ENCODE results near the gene NLRX1.
"Not testable (repeated sequence)": the region's sequence is repeated elsewhere in the genome, so short reads cannot be mapped to it uniquely, and the experiment has no call there.

The NLRX1 gene

DNA sequence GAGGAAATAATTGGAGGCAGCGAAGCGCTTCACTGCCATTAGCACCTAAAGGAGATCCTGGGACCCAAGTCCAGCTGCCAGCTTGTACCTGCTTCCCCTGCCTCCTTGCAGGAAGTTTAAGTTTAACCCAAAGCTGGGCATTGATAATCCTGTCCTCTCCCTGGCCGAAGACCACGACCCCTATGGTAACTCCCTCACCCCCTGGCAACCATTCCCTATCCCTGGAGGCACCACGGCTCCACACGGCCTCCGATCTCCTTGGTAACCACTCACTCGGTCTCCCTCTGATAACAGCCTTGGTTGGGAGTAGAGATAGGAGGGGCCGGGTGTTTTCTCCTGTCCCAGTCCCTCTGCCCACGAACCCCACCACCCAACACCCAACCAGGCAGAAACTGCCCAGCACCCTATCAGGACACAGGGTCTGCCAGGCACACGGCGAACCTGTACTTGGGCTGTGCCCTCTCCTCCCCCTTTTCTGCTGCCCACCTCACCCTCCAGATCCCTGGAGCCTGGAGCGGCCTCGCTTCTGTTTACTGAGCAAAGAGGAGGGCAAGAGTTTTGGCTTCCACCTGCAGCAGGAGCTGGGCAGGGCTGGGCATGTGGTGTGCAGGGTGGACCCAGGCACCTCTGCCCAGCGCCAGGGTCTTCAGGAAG, 17.6 kb downstream of the NLRX1 start:
- DNase-seq, result no peak

DNA sequence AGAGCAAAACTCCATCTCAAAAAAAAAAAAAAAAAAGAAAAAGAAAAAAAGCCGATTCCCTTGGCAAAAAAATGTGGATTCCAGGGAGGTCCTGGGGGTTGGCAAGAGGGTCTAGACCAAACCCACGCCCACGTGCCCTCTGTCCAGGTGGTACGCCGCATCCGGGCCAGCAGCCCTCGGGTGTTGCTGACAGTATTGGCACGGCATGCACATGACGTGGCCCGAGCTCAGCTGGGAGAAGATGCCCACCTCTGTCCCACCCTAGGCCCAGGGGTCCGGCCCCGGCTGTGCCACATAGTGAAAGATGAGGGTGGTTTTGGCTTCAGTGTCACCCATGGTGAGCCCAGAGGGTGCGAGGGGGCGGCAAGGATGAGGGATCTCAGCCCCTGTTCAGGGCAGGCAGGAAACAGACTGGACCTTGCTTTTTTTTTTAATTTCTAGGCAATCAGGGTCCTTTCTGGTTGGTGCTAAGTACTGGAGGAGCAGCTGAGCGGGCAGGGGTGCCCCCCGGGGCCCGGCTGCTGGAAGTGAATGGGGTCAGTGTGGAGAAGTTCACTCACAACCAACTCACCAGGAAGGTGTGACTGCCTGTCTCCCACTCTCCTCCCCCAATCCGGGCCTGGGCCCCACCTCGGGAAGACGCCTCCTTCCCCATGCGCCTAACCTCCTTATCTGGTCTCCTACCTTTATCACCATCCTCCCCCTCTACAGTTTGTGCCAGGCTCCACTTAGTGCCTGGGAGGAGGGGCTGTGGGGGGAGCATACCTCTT, 18.8 kb downstream of the NLRX1 start:
- DNase-seq, result no peak

DNA sequence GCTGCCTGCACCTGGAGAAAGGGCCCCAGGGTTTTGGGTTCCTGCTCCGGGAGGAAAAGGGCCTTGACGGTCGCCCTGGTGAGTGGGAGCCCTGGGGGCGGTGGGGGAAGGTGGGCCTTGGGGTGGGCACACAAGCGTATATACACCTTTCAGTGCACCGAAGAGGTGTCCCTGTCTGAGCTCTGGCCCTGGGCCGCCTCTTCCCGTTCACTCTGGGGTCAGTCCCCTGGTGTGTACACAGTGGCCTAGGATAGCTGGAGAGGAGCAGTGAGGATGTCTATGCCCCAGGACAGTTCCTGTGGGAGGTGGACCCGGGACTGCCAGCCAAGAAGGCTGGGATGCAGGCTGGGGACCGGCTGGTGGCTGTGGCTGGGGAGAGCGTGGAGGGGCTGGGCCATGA, 19.5 kb downstream of the NLRX1 start:
- DNase-seq, result no peak

DNA sequence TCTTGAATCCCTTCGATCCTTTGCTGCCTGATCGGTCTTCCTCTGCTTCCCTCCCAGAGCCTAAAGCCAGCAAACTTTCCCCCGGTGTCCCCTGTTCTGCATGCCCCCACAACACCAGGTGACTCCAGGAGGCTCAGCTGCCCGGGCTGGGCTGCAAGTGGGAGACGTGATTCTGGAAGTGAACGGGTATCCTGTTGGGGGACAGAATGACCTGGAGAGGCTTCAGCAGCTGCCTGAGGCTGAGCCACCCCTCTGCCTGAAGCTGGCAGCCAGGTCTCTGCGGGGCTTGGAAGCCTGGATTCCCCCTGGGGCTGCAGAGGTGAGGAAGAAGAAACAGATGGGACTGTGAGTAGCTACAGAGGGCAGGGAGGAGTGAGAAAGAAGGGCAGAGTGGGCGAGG, 20.4 kb downstream of the NLRX1 start:
- DNase-seq, result no peak

DNA sequence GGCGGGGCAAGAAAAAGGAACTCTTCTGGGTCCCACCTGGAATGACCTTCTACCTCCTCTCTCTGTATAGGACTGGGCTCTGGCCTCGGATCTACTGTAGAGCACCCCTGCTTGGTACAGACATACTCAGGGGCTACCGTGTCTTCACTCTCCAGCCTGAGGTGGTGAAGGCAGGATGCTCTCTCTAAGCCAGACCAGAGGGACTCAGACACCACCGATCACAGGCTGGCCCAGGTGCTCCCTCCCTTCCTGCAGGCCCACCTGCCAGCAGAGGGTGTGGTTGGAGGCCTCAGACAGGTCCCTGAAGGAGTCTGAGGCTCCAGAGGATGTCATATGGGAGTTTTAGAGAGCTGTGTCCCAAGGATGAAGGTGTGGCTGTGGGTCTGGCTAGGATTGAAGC, 20.9 kb downstream of the NLRX1 start:
- DNase-seq, result no peak

DNA sequence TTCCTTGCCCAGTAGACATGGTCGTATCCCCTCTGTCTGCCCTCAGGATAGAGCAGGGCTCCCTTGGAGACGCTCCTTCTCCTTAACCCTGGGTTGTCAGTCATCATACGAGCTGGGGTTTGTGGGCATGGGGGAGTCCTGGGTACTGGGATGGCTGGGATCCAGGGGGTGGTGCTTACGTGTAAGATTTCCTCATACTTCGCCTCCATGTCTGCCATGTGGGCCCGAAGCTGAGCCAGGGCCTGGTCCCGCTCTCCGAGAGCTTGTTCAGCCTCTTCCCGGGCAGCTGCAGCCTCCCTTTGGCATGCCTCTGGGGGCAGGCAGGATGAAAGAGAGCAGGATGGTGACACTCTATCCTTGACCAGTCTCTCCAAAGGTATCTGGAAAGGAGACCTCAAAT, 22.0 kb downstream of the NLRX1 start:
- no peak for DNase-seq

DNA sequence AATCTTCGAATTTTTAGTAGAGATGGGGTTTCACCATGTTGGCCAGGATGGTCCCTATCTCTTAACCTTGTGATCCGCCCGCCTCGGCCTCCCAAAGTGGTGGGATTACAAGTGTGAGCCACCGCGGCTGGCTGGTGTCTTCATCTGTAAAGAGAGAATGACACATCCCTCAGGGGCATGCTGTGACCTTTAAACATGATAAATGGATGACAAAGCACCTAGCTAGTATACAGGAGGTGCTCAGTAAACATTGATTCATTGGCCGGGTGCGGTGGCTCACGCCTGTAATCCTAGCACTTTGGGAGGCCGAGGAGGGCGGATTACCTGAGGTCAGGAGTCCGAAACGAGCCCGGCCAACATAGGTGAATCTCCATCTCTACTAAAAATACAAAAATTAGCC, 22.7 kb downstream of the NLRX1 start:
- DNase-seq, result not testable (repeated sequence)

DNA sequence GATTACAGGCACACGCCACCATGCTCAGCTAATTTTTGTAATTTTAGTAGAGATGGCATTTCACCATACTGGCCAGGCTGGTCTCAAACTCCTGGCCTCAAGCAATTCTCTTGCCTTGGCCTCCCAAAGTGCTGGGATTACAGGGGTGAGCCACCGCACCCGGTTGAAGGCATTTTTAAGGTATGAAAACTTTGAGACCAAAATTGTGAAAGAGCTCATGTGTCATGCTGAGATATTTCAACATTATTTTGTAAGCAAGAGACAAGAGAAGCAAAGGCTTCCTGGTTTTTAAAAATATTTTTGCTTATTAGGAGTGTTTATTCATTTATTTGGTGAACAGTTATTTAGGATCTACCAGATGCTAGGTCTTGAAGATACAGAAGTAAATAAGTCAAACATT, 23.6 kb downstream of the NLRX1 start:
- DNase-seq, result no peak

DNA sequence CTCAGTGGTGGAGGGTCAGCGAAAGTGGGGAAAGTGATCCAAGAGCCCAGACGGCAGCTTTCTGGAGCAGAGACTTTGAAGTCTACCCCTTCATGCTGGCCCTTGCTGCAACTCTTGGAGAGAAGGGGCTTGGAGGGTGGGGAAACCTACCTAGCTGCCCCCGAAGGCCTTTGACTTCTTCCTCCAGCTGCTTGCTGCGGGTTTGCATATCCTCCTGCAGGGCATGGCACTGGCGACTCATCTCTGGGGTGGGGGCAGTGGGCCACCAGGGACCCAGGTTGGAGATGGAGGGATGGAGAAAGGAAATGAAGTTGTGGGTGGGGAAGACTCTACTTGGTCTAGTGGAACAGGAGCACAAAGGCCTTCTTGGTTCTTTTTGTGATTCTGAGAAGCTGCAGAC, 24.5 kb downstream of the NLRX1 start:
- DNase-seq, result no peak

DNA sequence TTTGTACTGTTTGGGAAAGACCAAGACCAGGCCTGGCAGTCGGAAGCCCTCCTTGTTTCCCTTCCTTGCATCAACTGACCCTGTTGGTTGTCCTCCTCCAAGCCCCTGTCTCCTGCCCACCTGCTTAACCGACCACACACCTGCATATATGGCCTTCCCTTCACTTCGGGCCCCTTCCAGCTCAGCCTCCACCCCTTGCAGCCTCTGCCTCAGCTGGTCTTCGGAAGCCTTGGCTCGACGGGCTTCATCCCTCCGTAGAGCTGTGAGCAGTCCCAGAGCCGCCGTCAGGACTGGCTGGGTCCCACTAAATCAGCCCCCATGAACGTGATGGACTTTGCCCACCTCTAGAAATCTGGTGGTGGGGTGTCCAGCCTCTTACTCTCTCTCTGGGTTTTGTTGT, 25.1 kb downstream of the NLRX1 start:
- DNase-seq, result no peak

DNA sequence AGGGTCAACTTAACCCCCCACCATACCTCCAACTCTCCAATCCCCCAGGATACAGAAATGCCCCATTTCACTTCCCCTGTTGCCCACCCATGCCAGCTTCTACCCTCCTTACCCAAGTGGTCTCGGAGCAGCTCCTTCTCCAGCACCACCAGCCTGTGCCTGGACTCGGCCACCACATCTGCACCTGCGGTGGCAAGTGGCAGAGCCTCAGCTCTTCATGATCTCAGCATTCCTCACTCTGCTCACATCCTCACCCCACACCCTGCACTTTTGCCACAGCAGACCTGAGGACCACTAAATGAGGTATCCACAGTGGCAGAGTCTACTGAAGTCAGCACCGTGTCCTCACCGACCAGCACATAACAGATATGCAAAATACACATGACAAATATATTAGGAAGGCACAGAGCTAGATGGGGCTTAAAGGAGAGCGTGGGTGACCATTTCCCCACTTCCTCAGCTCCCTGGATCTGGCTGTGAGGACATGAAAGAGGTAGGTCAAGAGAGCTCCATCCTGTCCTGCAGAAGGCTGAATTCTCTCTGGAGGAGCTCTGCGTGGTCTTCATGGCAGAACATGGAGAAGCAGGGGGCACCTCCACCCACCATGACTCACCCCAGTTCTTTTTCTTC, 26.4 kb downstream of the NLRX1 start:
- DNase-seq, result no peak

DNA sequence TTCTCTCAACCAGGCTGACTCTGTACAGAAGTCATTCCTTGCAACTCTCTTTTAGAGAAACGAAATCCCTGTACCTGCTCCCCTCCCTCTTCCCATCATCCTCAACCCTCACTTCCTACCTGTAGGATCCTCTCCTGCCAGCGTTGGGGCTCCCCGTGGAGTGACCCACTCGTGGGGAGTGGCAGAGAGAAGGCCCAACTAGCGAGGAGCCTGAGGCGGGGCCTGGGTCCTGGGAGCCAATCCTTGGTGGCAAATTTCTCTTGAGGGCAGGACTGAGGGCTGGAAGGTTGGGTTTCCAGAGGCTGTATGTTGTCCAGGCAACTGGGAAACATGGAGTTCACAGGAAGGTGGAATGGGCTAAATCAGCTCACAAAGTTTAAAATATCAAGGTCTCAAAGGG, 27.2 kb downstream of the NLRX1 start:
- no peak for DNase-seq

DNA sequence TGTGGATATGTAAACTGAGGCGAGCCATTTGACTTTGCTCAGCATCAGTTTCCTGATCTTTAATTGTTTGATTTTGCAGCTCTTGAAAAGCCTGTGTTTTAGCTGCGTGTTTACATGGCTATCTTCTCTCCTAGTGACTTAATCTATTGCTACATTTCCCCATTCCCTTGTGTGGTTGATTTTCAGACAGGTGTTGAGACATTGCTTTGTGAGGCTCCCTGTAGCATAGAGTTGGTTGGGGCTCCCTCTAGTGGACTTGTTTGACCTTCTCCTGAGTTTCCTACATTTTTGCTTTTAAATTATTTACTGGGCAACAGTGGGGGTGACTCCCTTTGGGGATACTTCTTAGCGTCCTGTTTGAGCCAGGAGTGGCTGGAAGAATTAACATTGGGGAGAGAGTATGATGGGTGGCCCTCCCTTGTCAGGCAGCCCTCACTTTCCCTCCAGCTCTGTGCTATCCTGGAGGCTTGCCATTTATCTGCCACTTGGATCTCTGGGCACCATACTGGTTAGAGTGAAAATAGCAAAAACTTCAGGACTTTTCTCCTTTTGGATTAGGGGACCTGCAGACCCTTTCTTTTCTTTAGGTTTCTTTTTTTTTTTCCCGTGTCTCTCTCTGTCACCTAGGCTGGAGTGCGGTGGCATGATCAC, 28.4 kb downstream of the NLRX1 start:
- DNase-seq, result peak; percentile 68 to 79

DNA sequence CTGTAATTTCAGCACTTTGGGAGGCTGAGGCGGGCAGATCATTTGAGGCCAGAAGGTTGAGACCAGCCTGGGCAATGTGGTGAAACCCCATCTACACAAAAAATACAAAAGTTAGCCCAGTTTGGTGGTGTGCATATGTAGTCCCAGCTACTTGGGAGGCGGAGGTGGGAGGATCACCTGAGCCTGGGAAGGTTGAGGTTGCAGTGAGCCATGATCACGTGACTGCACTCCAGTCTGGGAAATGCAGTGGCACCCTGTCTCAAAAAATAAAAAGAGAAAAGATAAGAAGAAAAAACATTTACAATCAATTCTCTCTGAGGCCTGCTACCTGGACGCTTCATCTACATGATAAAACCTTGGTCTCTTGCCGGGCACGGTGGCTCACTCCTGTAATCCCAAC, 30.4 kb downstream of the NLRX1 start:
- DNase-seq, result no peak

DNA sequence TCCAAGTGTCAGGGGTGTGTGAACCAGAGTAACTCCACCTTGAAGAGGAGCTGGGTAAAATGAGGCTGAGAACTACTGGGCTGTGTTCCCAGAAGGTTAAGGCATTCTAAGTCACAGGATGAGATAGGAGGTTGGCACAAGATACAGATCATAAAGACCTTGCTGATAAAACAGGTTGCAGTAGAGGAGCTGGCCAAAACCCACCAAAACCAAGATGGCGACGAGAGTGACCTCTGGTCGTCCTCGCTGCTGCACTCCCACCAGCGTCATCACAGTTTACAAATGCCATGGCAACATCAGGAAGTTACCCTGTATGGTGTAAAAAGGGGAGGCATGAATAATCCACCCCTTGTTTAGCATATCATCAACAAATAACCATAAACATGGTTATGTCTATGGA, 32.7 kb downstream of the NLRX1 start:
- not testable (repeated sequence) for DNase-seq

DNA sequence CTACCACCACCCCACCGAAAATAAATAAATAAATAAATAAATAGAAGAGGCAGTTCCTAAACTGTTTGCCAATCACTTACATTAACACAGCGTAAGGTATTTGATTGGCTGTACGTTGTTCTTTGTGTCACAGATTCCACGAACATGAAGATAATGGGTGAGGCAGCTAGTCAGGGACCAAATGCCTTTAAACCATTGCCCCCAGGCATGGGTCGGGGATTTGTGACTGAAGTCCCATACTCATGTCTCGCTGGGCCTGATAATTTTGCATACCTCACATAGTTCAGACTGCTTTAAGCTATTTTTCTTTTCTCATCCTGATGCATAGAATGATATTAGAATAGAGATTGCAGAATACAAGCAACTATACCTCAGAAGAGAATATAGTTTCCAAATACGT, 34.0 kb downstream of the NLRX1 start:
- DNase-seq, result no peak

DNA sequence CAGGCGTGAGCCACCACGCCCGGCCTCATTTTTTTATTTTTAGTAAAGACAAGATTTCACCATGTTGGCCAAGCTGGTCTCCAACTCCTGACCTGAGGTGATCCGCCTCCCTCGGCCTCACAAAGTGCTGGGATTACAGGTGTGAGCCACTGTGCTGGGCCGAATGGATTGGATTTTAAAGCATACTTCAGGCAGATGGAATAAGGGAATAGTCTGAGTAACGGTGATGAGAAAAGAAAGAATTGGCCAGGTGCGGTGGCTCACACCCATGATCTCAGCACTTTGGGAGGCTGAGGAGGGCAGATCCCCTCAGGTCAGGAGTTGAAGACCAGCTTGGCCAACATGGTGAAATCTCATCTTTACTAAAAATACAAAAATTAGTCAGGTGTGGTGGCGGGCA, 35.5 kb downstream of the NLRX1 start:
- DNase-seq, result no peak

DNA sequence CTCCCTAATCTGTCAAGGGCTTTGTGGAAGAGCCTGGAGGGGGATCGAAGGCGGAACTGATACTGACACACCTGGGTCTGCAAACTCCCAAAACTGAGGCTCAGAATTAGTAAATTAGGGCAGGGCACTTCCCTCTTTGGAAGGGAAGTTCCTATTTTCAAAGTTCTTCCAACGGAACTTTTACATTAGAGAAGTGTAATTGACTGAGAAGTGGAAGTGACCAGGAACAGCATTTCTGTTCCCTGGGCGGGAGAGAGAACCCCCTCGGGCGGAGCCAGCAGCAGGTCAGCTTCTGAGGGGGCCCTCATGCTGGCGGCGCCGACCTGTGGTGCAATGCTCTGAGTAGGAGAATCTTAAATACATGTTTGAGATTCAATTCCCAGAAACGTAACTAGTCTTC, 36.6 kb downstream of the NLRX1 start:
- no peak for DNase-seq

DNA sequence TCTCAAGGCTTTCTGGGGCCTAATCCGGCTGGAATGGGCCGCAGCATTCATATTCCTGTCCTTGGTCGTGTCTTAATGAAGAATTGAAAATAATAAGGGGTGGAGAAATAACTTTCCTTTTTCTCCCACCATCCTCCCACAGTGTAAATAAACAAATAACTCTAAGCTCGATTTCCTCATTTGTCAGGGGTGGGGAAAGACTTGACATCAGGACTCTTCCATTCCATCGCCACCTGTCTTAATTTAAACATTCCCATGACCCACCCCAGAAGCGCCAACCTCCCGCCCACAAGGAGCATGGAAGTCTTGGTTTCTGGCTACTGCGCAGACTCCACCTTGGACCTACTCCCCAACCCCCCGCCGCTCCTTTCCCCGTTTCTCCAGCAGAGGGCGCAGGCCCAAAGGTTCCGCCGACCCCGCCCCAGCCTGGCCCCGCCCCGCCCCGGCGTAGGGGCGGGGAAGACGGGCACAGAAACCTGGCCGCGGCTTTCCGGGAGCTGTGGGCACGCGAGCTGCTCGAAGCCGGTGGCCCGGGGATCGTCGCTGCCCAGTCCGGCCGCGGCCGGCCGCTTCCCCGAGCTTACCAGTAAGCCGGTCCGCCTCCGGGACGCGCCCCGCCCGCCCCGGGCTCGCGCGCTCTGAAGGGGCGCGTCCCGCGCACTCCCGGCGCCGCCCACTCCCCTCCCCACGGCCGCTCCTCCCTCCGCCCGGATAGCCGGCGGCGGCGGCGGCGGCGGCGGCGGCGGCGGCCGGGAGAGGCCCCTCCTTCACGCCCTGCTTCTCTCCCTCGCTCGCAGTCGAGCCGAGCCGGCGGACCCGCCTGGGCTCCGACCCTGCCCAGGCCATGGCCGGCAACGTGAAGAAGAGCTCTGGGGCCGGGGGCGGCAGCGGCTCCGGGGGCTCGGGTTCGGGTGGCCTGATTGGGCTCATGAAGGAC, 37.3 kb downstream of the NLRX1 start, which contains the start of gene CBL:
Gene CBL, plus strand, starts transcription at position 766 of the 937 bp plus-strand sequence. Its CDS starts 79 bp downstream, at position 845.
- peak; percentile 82 to 87 for DNase-seq

DNA sequence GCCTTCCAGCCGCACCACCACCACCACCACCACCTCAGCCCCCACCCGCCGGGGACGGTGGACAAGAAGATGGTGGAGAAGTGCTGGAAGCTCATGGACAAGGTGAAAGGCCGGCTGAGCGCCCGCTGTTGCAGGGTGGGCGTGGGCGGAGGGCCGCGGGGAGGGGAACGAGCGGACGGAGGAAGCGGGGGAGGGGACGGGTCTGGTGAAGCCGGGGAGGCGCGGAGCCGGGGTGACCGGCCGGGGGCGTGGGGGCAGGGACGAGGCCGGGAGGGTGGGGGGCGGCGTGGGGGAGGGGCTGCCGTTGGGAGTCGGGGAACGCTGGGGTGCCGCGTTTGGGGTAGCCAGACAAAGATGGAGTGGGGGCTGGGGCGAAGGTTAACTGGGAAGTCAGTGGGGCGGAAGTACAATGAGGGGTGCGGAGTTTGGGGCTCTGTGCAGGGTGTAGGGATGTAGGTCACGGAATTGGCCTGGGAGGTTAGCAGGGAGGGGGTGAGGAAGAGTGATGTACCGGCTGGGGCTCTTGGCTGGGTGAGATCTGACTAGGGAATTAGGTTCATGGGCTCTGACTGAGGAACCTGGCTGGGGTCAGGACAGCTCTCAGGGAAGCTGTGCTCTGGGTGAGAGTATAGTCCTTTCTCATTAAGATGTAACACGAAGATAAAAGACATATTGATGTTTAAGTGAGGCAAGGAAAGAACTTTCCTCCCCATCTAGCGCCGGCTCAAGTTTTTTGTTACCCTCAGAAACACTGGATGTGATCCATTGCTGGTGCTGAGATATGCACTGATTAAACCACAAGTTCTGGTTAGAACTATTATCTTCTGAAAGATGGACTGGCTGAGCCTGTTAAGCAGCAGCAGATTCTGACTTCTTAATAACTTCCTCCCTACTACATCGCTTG, 38.2 kb downstream of the NLRX1 start:
- peak in 1 of 2 experiments; percentile 32 for DNase-seq

DNA sequence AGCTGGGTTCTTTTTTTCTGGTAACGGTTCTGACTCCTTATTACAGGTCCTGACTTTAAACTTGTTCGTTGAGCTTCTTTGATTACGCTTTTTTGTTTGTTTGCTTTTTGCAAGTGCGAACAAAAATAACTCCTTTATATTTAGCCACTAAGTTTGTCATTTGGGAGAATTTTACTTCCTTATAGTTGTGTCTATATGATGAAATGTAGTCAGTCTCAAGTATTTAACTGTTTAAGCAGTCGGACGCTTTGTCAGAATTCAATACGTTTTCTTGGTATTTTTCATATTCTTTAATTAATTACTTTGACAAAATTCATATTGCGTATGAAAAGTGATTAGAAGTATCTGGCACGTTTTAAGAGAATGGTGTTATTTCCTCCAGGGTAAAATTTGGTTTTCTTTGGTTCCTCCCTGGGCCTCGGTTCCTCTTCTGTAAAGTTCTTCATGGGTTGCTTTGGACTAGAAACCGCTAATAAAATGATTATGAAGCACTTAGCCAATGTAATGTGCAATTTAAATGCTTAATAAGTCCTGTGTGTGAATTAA, 39.0 kb downstream of the NLRX1 start:
- DNase-seq, result no peak

Measured in NCI-H524 (cell line).